H1 (cell line): ENCODE measurements around the gene SYT17. TPM values are rescaled to one million over a fixed set of nuclear protein-coding genes. Genes with fewer than 3 reads are reported as not detected.

ENCODE experiments used
- CTCF ChIA-PET: fragments of 300-600 bp; sonication (Branson Sonifier 250); formaldehyde crosslinking; loops from one replicate; lab custom pipeline; 2021; ENCODE audit not compliant: partially characterized antibody; lab: Charles Lee
- POLR2A ChIA-PET: fragments of 300-600 bp; sonication (Branson Sonifier 250); formaldehyde crosslinking; loops from one replicate; lab custom pipeline; 2021; ENCODE audit warnings: inconsistent platforms; ENCODE audit not compliant: partially characterized antibody; lab: Charles Lee
- DNase-seq, 2 experiments: peaks; one replicate each; pipeline versions ENCODE4 v3.0.0 to v3.0.0-alpha.2; 2010 to 2022; ENCODE audit warnings: low spot score in 2 of 2, low read depth in 1 of 2, mixed read lengths in 1 of 2
- FAIRE-seq: peaks from 2 replicates; lab custom pipeline; 2011; peaks lifted over from hg19 to GRCh38; lab: Jason Lieb, UNC
- H2AFZ ChIP-seq: 2 replicates; pipeline ENCODE4 v1.8.1; 2012; ENCODE audit warnings: low read length, inconsistent platforms
- H2AK5ac ChIP-seq: 2 replicates; pipeline ENCODE4 v1.6.1; 2013; ENCODE audit warnings: low read depth, low read length
- H2BK120ac ChIP-seq: replicated peaks from 2 replicates; pipeline ENCODE3; 2013; ENCODE audit warnings: low read depth, low read length, inconsistent platforms
- H2BK12ac ChIP-seq: 2 replicates; pipeline ENCODE4 v1.6.1; 2013; ENCODE audit warnings: low read depth, low read length
- H2BK15ac ChIP-seq: 2 replicates; pipeline ENCODE4 v1.6.1; 2013; ENCODE audit warnings: low read length
- H2BK20ac ChIP-seq: 2 replicates; pipeline ENCODE4 v1.6.1; 2013; ENCODE audit warnings: low read length
- H2BK5ac ChIP-seq: 2 replicates; pipeline ENCODE4 v1.6.1; 2013; ENCODE audit warnings: low read depth, low read length
- H3K14ac ChIP-seq: 2 replicates; pipeline ENCODE4 v1.6.1; 2013; ENCODE audit warnings: inconsistent platforms; ENCODE audit not compliant: insufficient read length
- H3K18ac ChIP-seq: 2 replicates; pipeline ENCODE4 v1.6.1; 2013; ENCODE audit warnings: low read length; ENCODE audit errors: extremely low read depth
- H3K23ac ChIP-seq: 2 replicates; pipeline ENCODE4 v1.6.1; 2013; ENCODE audit warnings: inconsistent platforms; ENCODE audit not compliant: insufficient read length
- H3K23me2 ChIP-seq: 2 replicates; pipeline ENCODE4 v1.6.1; 2013; ENCODE audit warnings: low read depth, low read length
- H3K27ac ChIP-seq: 2 replicates; pipeline ENCODE4 v1.6.1; 2011; ENCODE audit warnings: low read depth, low read length, inconsistent platforms
- H3K27me3 ChIP-seq, 4 experiments: replicated peaks in 1 of 4; 1 replicate in 1 of 4; 2 replicates in 3 of 4; pipeline versions ENCODE4 v1.6.1 to v1.8.1; 2011 to 2013; ENCODE audit warnings: low read length in 3 of 4, mild to moderate bottlenecking in 3 of 4, inconsistent platforms in 2 of 4, mixed read lengths in 2 of 4, moderate library complexity in 1 of 4; ENCODE audit not compliant: control insufficient read depth in 3 of 4, insufficient read depth in 3 of 4; ENCODE audit errors: extremely low read depth in 1 of 4
- H3K36me3 ChIP-seq, 4 experiments: 2 replicates each; pipeline versions ENCODE4 v1.6.1 to v1.8.1; 2011 to 2013; ENCODE audit warnings: mild to moderate bottlenecking in 4 of 4, low read length in 3 of 4, moderate library complexity in 2 of 4, control low read depth in 1 of 4, inconsistent platforms in 1 of 4; ENCODE audit not compliant: insufficient read depth in 4 of 4, control insufficient read depth in 2 of 4
- H3K4ac ChIP-seq: replicated peaks from 2 replicates; pipeline ENCODE3; 2013; ENCODE audit warnings: low read length, low read depth, mixed read lengths, inconsistent platforms; ENCODE audit not compliant: insufficient read length
- H3K4me1 ChIP-seq, 4 experiments: replicated peaks in 1 of 4; 1 replicate in 1 of 4; 2 replicates in 3 of 4; pipeline versions ENCODE4 v1.6.1 to v1.8.1; 2011 to 2013; ENCODE audit warnings: low read length in 3 of 4, inconsistent platforms in 2 of 4, mixed read lengths in 1 of 4; ENCODE audit not compliant: insufficient read depth in 4 of 4, control insufficient read depth in 3 of 4
- H3K4me2 ChIP-seq, 2 experiments: 2 replicates each; pipeline versions ENCODE4 v1.6.1 to v1.8.1; 2011 to 2013; ENCODE audit warnings: low read depth in 2 of 2, low read length in 2 of 2, control low read depth in 1 of 2, inconsistent platforms in 1 of 2, mild to moderate bottlenecking in 1 of 2; ENCODE audit not compliant: insufficient read depth in 1 of 2
- H3K4me3 ChIP-seq, 4 experiments: fragments of 200-600, 300-600 bp in 1 of 4; sonication (generic), shearing (Covaris generic), sonication (Bioruptor Twin) in 1 of 4; 2 replicates each; pipeline versions ENCODE4 v1.5.1 to v1.8.1; 2011 to 2016; ENCODE audit warnings: low read length in 4 of 4, low read depth in 3 of 4, control low read depth in 2 of 4, inconsistent platforms in 2 of 4, mild to moderate bottlenecking in 2 of 4, mixed read lengths in 1 of 4, moderate library complexity in 1 of 4; ENCODE audit not compliant: insufficient read depth in 2 of 4; ENCODE audit errors: extremely low read depth in 1 of 4
- H3K56ac ChIP-seq: replicated peaks from 2 replicates; pipeline ENCODE3; 2013; ENCODE audit warnings: low read depth, mild to moderate bottlenecking, mixed read lengths, low read length, inconsistent platforms; ENCODE audit not compliant: insufficient read length
- H3K79me1 ChIP-seq: 2 replicates; pipeline ENCODE4 v1.6.1; 2013; ENCODE audit warnings: low read depth, low read length, control low read depth
- H3K79me2 ChIP-seq, 2 experiments: 2 replicates each; pipeline versions ENCODE4 v1.6.1 to v1.8.1; 2012 to 2013; ENCODE audit warnings: low read length in 2 of 2, mild to moderate bottlenecking in 2 of 2, inconsistent platforms in 1 of 2; ENCODE audit not compliant: insufficient read depth in 2 of 2, control insufficient read depth in 1 of 2
- H3K9ac ChIP-seq, 4 experiments: replicated peaks in 1 of 4; 1 replicate in 1 of 4; 2 replicates in 3 of 4; pipeline versions ENCODE4 v1.6.1 to v1.8.1; 2011 to 2013; ENCODE audit warnings: low read depth in 3 of 4, low read length in 3 of 4, control low read depth in 2 of 4, mild to moderate bottlenecking in 2 of 4, moderate library complexity in 2 of 4, inconsistent platforms in 1 of 4; ENCODE audit errors: extremely low read depth in 1 of 4
- H3K9me3 ChIP-seq, 2 experiments: 2 replicates each; pipeline versions ENCODE4 v1.6.1 to v1.8.1; 2012 to 2013; ENCODE audit warnings: mild to moderate bottlenecking in 2 of 2, moderate library complexity in 2 of 2, control low read depth in 1 of 2, inconsistent platforms in 1 of 2, low read depth in 1 of 2, low read length in 1 of 2, mixed read lengths in 1 of 2; ENCODE audit not compliant: insufficient read depth in 2 of 2
- H4K20me1 ChIP-seq, 2 experiments: replicated peaks in 1 of 2; 2 replicates each; pipeline versions ENCODE3 to v1.8.1; 2011 to 2013; ENCODE audit warnings: inconsistent platforms in 2 of 2, low read length in 2 of 2, mild to moderate bottlenecking in 1 of 2; ENCODE audit not compliant: insufficient read depth in 2 of 2, control insufficient read depth in 1 of 2
- H4K5ac ChIP-seq: 2 replicates; pipeline ENCODE4 v1.6.1; 2013; ENCODE audit warnings: low read length, low read depth, mixed read lengths, inconsistent platforms; ENCODE audit not compliant: insufficient read length
- H4K8ac ChIP-seq: 2 replicates; pipeline ENCODE4 v1.8.0; 2013; ENCODE audit warnings: mild to moderate bottlenecking, moderate library complexity, low read length, inconsistent platforms; ENCODE audit not compliant: insufficient read depth; ENCODE audit errors: extremely low read depth
- H4K91ac ChIP-seq: replicated peaks from 2 replicates; pipeline ENCODE3; 2013; ENCODE audit warnings: low read length, mixed read lengths, inconsistent platforms; ENCODE audit not compliant: insufficient read length
- MAX ChIP-seq: IDR thresholded peaks from 2 replicates; pipeline ENCODE4 v1.6.1; 2012; ENCODE audit warnings: inconsistent platforms
- SIN3A ChIP-seq, 2 experiments: IDR thresholded peaks in 1 of 2; conservative IDR thresholded peaks in 1 of 2; 2 replicates each; pipeline ENCODE4 v1.6.1; 2011 to 2012; ENCODE audit warnings: low read length in 2 of 2, improper control_type of control experiment in 1 of 2, low read depth in 1 of 2, mild to moderate bottlenecking in 1 of 2
- WGBS, 2 experiments: shearing (Covaris generic) in 1 of 2; methylation state at CpG; one replicate each; pipeline versions ENCODE4 v1.1.6 to v1.1.7; 2013 to 2015; ENCODE audit warnings: low lambda C conversion rate in 2 of 2, mixed read lengths in 2 of 2, inconsistent platforms in 1 of 2, low coverage in 1 of 2, missing lambda C conversion rate in 1 of 2; ENCODE audit not compliant: insufficient replicate concordance in 2 of 2, insufficient coverage in 1 of 2, insufficient read length in 1 of 2; ENCODE audit errors: extremely low coverage in 1 of 2, missing lambda C conversion rate in 1 of 2; 5-methylcytosine and 5-hydroxymethylcytosine counted together
- polyA plus RNA-seq, 7 experiments: library from polyadenylated mRNA; depleted of rRNA in 3 of 7; stranded (reverse) in 5 of 7; unstranded in 2 of 7; fragments of >200 nt in 5 of 7; fragments of 200-250 nt in 2 of 7; gene quantifications; 1 replicate in 5 of 7; 2 replicates in 1 of 7; 4 replicates in 1 of 7; pipeline versions ENCODE4 v1.2.1 to v1.2.3, GENCODE V29; 2011 to 2013; ENCODE audit warnings: missing spikeins in 2 of 7, mixed read lengths in 2 of 7
- total RNA-seq: library from RNA; stranded (reverse); fragmentation: NEBNext Ultra II Directional; extraction: Animal tissue kit (Norgen Biotek cat#: 25700); gene quantifications from 2 replicates; pipeline ENCODE4 v1.2.1, GENCODE V29; 2021

The SYT17 gene
- total and polyA plus RNA-seq, 2 of the 8 experiments (the other 6 are each of a cell fraction or from before 2014, with no cell fraction given): 5.8 to 18.1 TPM

GRCh38 chr16:19147627-19148026 lies 20.4 kb upstream of the SYT17 start:
- no peak overlapping the region for H4K5ac ChIP-seq
- POLR2A ChIA-PET: interaction anchor here (0.6 kb wide), 1 partner anchor 408 kb away, joined by 4 read pairs; the partner anchor contains the start of gene VPS35L
- no peaks in the 10 kb centered on the region for H3K36me3 ChIP-seq
- no peak overlapping the region for H3K14ac ChIP-seq
- whole genome bisulfite sequencing, 2 experiments: 87% methylated on average over 4 of the region's 4 CpGs; no CpG with 5 or more reads in 1 of the 2 experiments
- no peak overlapping the region for H3K56ac ChIP-seq
- no peak overlapping the region for H3K4me3 ChIP-seq
- FAIRE-seq: no peak
- H3K23ac ChIP-seq: no peak overlapping the region
- no peak overlapping the region for H2BK15ac ChIP-seq
- no peaks in the 10 kb centered on the region for H3K27me3 ChIP-seq
- H3K9ac ChIP-seq: no peak overlapping the region
- H3K79me2 ChIP-seq: no peaks in the 10 kb centered on the region
- H4K8ac ChIP-seq: no peak overlapping the region; the same call in 1 of the 2 replicates
- H2BK12ac ChIP-seq: no peak overlapping the region
- H2BK20ac ChIP-seq: no peak overlapping the region
- H3K9me3 ChIP-seq: peaks cover 6% of the 10 kb centered on the region in 2 experiments; a peak in 3 of 4 replicates
- H3K4ac ChIP-seq: no peak overlapping the region
- H3K18ac ChIP-seq: no peak overlapping the region
- no peak overlapping the region for H2BK120ac ChIP-seq
- H3K27ac ChIP-seq: no peak overlapping the region
- no peak overlapping the region for H4K91ac ChIP-seq
- no peak overlapping the region for H3K4me2 ChIP-seq
- CTCF ChIA-PET: no interaction called here
- no peak for DNase-seq
- H3K4me1 ChIP-seq: no peaks in the 10 kb centered on the region
- H2BK5ac ChIP-seq: no peak overlapping the region
- H3K23me2 ChIP-seq: no peaks in the 10 kb centered on the region
- H3K79me1 ChIP-seq: no peaks in the 10 kb centered on the region
- H4K20me1 ChIP-seq: no peaks in the 10 kb centered on the region
- no peak overlapping the region for H2AFZ ChIP-seq
- H2AK5ac ChIP-seq: no peak overlapping the region
- TF ChIP-seq SIN3A (conservative IDR thresholded peaks at IDR 0.05 in 1 of 2, IDR thresholded peaks at IDR 0.05 in 1 of 2; ENCODE audit: low read depth in 1 of 2, low read length in 2 of 2) (no peak), MAX (no peak)
